Skeletal muscle tissue (tissue), 4 donors: ENCODE measurements around the gene MBD4. TPM values are rescaled to one million over a fixed set of nuclear protein-coding genes. Genes with fewer than 3 reads are reported as not detected.
"Not testable (repeated sequence)": the region's sequence is repeated elsewhere in the genome, so short reads cannot be mapped to it uniquely, and the experiment has no call there.

ENCODE experiments used
- H3K27ac ChIP-seq: one replicate; pipeline ENCODE4 v1.7.0; 2013; ENCODE audit warnings: mild to moderate bottlenecking, low read depth, low read length, inconsistent platforms
- H3K27me3 ChIP-seq, 3 donors: one replicate each; pipeline ENCODE4 v1.7.0; 2013; ENCODE audit warnings: low read length in 3 of 3; ENCODE audit not compliant: control insufficient read depth in 3 of 3, insufficient read depth in 3 of 3
- H3K36me3 ChIP-seq, 3 donors: one replicate each; pipeline ENCODE4 v1.7.0; 2013; ENCODE audit warnings: low read length in 3 of 3; ENCODE audit not compliant: control insufficient read depth in 3 of 3, insufficient read depth in 3 of 3
- H3K4me1 ChIP-seq, 3 donors: one replicate each; pipeline ENCODE4 v1.7.0; 2013; ENCODE audit warnings: low read length in 3 of 3, mild to moderate bottlenecking in 3 of 3; ENCODE audit not compliant: control insufficient read depth in 3 of 3, insufficient read depth in 3 of 3
- H3K4me3 ChIP-seq, 3 donors: one replicate each; pipeline ENCODE4 v1.7.0; 2013; ENCODE audit warnings: low read length in 3 of 3
- H3K9ac ChIP-seq, 3 donors: one replicate each; pipeline ENCODE4 v1.7.0; 2013; ENCODE audit warnings: low read length in 3 of 3, mild to moderate bottlenecking in 3 of 3, moderate library complexity in 2 of 3, low read depth in 1 of 3
- H3K9me3 ChIP-seq, 3 donors: one replicate each; pipeline ENCODE4 v1.7.0; 2013; ENCODE audit warnings: low read length in 3 of 3; ENCODE audit not compliant: control insufficient read depth in 3 of 3
- total RNA-seq: library from RNA; depleted of rRNA; stranded (reverse); fragments of >200 nt; gene quantifications from one replicate; pipeline ENCODE4 v1.2.3, GENCODE V29; 2014
- donor health status: Osteomylitis.

The MBD4 gene
- total RNA-seq, 1 donor from 2014 or later: 7.8 TPM

DNA sequence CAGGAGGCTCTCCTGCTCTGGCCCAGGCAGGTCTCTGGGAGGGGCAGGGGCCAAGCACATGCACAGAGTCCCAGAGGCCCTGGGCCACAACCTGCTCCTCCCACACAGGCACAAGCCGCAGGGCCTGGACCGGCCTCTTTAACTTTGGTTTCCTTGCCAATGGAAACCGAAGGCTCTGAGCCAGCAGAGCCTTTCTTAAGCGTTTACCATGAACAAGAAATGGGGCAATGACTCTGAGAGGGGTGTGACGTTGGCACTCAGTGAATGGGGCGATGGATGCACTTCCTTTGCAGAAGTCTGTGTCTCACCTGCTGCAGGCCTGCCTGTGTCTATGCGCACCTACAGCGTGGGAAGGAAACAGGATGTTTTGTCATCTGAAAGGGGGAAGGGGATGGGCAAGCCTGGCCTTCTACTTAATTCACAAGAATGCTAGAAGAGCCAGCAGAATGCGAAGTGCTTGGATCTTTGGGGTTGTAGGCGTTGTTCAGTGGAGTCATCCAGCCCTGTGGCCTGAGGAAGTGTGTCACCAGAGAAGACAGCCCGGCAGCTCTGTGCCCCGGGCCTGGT, 42.1 kb upstream of the MBD4 start:
- Histone ChIP-seq H3K9me3 (no peaks in the 10 kb centered on the region), H3K4me1 (peaks cover 28 to 31% (median 29%) of the 10 kb centered on the region in 3 donors), H3K27ac (peak overlapping the region; percentile 60), H3K9ac (peak overlapping the region in 1 of 3 donors; percentile 16), H3K4me3 (no peak overlapping the region), H3K27me3 (no peaks in the 10 kb centered on the region), H3K36me3 (peaks cover 0 to 16% (median 9%) of the 10 kb centered on the region in 3 donors)

DNA sequence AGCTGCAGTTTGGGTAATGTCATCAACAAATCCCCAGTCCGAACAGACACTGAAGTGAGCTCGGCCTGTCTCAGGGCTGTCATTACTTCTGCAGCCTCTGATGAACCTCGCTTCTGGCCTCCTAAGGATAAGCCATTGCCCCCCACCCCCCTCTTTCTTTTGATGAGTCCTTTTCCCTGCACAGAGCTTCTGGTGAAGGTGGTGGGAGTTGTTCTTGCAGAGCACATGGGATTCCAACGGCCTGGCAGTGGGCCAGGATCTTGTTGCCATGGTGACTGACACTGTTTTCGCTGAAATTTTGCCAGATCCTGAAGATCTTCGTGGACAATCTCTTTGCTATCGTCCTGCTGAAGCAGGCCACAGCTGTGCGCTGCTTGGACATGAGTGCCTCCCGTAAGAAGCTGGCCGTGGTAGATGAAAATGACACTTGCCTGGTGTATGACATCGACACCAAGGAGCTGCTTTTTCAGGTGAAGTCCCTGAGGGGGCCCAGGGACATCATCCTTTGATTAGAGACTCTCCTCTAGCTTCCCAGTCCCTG, 41.5 kb upstream of the MBD4 start:
- peak overlapping the region in 1 of 3 donors; percentile 16 for H3K9ac ChIP-seq
- peak overlapping the region; percentile 60 for H3K27ac ChIP-seq
- H3K9me3 ChIP-seq, H3K4me3 ChIP-seq, H3K27me3 ChIP-seq: not testable (repeated sequence)
- H3K4me1 ChIP-seq: peaks cover 22 to 25% (median 23%) of the 10 kb centered on the region in 3 donors
- peaks cover under 1 to 22% (median 14%) of the 10 kb centered on the region in 3 donors for H3K36me3 ChIP-seq

DNA sequence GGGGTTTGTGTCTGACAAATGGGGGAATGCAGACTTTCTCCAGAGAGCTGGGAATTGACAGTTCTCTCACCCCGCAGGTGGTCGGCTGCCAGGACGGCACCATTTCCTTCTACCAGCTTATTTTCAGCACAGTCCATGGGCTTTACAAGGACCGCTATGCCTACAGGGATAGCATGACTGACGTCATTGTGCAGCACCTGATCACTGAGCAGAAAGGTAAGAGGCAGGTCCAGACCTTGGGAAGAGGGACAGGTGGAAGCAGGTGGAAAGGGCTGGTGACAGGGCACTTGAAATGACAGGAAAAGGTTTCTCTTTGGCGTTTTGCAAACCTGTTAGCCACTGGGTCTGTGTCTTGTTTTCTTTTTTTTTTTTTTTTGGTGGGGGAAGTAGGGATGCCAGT, 36.8 kb upstream of the MBD4 start:
- H3K9ac ChIP-seq: no peak overlapping the region
- H3K9me3 ChIP-seq: no peaks in the 10 kb centered on the region
- H3K4me3 ChIP-seq: no peak overlapping the region
- H3K27ac ChIP-seq: no peak overlapping the region
- H3K36me3 ChIP-seq: peaks cover 5 to 27% (median 16%) of the 10 kb centered on the region in 3 donors
- no peaks in the 10 kb centered on the region for H3K27me3 ChIP-seq
- H3K4me1 ChIP-seq: peaks cover 0 to 5% (median 4%) of the 10 kb centered on the region in 3 donors

DNA sequence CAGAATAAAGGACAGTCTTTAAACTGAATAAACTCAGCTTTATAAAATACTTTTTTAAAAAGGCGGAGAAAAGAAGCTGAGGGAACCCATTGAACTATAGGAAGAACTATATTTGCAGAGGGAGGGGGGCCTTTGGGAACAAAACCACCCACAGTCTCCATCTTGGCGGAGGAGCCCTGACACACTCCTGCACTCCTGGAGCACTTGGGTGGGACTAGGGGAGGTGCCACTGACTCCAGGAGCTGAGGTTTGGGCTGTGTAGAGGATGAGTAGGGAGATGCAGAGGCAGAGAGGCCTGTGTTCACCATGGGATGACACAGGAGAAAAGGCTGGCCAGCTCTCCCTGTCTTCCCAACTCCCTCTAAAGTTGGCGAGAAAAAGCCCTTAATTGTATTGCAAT, 36.1 kb upstream of the MBD4 start:
- H3K27me3 ChIP-seq: no peaks in the 10 kb centered on the region
- peaks cover 5 to 28% (median 16%) of the 10 kb centered on the region in 3 donors for H3K36me3 ChIP-seq

DNA sequence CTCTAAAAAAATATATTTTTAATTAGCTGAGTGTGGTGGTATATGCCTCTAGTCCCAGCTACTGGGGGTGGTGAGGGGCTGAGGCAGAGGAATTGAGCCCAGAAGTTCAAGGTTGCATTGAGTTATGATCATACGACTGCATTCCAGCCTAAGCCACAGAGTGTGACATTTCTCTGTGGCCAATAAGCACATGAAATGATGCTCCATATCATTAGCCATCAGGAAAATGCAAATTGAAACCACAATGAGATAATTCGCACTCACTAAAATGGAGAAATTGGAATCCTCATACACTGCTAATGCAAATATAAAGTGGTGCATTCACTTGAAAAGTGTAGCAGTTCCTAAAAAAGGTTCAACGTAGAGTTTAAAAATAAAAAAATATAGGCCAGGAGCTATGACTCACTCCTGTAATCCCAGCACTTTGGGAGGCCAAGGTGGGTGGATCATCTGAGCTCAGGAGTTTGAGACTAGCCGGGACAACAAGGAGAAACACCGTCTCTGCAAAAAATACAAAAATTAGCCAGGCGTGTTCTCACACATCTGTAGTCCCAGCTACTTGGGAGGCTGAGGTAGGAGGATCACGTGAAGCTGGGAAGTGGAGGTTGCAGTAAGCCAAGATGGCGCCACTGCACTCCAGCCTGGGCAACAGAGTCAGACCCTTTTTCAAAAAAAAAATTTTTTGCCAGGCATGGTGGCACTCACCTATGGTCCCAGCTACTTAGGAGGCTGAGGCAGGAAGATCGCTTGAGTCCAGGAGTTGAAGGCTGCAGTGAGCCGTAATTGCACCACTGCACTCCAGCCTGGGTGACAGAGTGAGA, 35.4 kb upstream of the MBD4 start:
- no peaks in the 10 kb centered on the region for H3K4me1 ChIP-seq
- H3K4me3 ChIP-seq: no peak overlapping the region
- no peaks in the 10 kb centered on the region for H3K9me3 ChIP-seq
- H3K27me3 ChIP-seq: no peaks in the 10 kb centered on the region
- H3K9ac ChIP-seq: no peak overlapping the region
- peaks cover 5 to 29% (median 14%) of the 10 kb centered on the region in 3 donors for H3K36me3 ChIP-seq
- H3K27ac ChIP-seq: no peak overlapping the region

More for the DNA sequence above, 36.1 kb upstream of the MBD4 start:
- H3K4me3 ChIP-seq: no peak overlapping the region
- H3K9ac ChIP-seq: no peak overlapping the region
- H3K27ac ChIP-seq: no peak overlapping the region
- peaks cover 0 to under 1% (median 0%) of the 10 kb centered on the region in 3 donors for H3K4me1 ChIP-seq
- no peaks in the 10 kb centered on the region for H3K9me3 ChIP-seq

DNA sequence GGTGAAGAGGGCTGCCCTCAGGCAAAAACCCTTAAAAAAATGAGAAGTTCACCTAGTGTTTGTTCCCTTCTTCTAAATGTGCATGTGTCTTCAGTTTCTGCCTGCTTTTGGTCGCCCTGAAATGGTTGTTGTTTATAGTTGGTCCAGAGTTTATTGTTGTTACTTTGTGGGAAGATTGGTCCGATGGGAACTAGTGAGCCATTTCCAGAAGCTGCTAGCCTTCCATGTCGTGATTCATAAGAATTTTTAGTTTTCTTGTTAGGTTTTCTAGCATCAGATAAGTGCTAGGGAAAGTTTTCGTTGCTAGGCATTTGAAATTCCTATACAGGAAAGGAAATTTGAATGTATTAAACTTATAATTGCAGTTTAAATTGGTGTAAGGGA, 34.0 kb upstream of the MBD4 start:
- no peak overlapping the region for H3K9ac ChIP-seq
- no peaks in the 10 kb centered on the region for H3K9me3 ChIP-seq
- peaks cover 8 to 22% (median 12%) of the 10 kb centered on the region in 3 donors for H3K36me3 ChIP-seq
- H3K4me3 ChIP-seq: no peak overlapping the region
- H3K27ac ChIP-seq: no peak overlapping the region
- no peaks in the 10 kb centered on the region for H3K4me1 ChIP-seq
- H3K27me3 ChIP-seq: no peaks in the 10 kb centered on the region

DNA sequence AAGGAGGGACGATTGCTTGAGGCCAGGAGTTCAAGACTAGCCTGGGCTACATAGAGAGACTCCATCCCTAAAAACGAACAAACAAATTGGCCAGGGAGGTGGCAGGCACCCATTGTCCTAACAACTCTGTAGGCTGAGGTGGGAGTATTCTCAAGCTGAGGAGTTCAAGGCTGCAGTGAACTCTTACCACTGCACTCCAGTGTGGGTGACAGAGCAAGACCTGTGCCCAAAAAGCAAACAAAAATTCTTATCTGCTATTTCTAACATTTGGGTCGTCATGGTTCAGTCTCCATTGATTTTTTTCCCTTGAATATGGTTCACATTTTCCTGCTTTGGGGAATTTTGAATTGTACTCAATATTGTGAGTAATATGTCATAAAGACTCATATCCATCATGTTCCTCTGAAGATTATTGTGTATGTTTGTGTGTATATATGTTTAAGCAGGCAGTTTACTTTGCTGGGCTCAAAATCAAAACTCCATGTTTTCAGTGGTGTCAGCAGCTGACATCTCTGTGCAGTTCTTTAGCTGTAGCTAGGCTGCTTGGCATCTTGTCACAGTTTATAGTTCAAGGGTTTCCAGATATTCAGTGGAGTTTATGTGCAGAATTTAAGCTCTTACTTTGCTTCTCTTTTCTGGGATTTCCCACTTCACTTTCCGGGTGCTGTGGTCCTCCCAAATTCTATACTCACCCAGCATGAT, 33.5 kb upstream of the MBD4 start:
- Histone ChIP-seq H3K4me1 (no peaks in the 10 kb centered on the region), H3K27me3 (no peaks in the 10 kb centered on the region), H3K9me3 (no peaks in the 10 kb centered on the region), H3K4me3 (no peak overlapping the region), H3K9ac (no peak overlapping the region), H3K27ac (no peak overlapping the region), H3K36me3 (peaks cover 8 to 20% (median 12%) of the 10 kb centered on the region in 3 donors)

DNA sequence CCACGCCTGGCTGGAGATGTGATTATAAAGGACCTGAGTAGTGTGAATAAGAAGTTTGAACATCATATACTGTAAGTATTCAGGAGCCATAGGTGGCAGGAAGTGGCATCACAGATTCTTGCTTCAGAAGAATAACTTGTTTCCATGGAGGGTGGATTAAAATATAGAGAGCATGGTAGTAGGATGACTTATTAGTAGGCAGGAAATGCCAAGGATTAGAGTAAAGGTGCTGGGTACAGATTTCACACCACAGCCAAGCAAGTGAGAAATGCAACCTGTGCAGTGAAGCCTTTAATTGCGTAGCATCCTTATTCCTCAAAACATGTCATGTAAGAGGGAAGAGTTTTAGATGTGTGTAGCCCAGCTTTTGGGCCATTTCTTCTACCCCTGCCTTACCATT, 31.1 kb upstream of the MBD4 start:
- no peaks in the 10 kb centered on the region for H3K4me1 ChIP-seq
- no peak overlapping the region for H3K4me3 ChIP-seq
- no peaks in the 10 kb centered on the region for H3K9me3 ChIP-seq
- no peaks in the 10 kb centered on the region for H3K27me3 ChIP-seq
- H3K36me3 ChIP-seq: peaks cover 4 to 6% (median 4%) of the 10 kb centered on the region in 3 donors
- no peak overlapping the region for H3K9ac ChIP-seq
- H3K27ac ChIP-seq: no peak overlapping the region

DNA sequence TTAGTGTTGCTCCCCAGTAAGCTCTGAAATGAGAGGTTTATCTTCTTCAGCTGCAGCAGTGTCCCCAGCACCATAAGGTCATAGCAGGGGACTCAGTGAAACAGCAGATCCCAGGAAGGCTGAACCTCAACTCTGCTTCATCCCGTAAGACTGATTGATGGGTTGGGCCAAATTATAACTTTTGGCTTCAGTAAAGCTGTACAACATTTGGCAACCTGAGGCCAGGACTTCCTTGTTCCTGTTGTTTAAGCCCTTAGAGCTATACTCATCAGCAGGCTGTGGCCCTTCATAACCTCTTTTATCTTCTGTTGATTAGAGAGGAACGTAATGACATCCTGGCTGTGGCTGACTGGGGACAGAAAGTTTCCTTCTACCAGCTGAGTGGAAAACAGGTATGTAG, 29.3 kb upstream of the MBD4 start:
- H3K27me3 ChIP-seq: no peaks in the 10 kb centered on the region
- no peak overlapping the region for H3K9ac ChIP-seq
- no peak overlapping the region for H3K27ac ChIP-seq
- H3K4me3 ChIP-seq: no peak overlapping the region
- no peaks in the 10 kb centered on the region for H3K9me3 ChIP-seq
- no peaks in the 10 kb centered on the region for H3K4me1 ChIP-seq
- H3K36me3 ChIP-seq: peaks cover 0 to 7% (median 3%) of the 10 kb centered on the region in 3 donors
